HL-60/S4 (cell line): Measurements from ENCODE around the gene CCDC171.
"Not testable (repeated sequence)": the region's sequence is repeated elsewhere in the genome, so short reads cannot be mapped to it uniquely, and the experiment has no call there.

Experiments used
- in situ Hi-C: fragments of 300-500 bp; cut with MboI; formaldehyde crosslinking; loops from 2 replicates; pipeline ENCODE4 v1.14.3; 2022; ENCODE audit warnings: low sequenced_read_pairs

CCDC171 gene

DNA sequence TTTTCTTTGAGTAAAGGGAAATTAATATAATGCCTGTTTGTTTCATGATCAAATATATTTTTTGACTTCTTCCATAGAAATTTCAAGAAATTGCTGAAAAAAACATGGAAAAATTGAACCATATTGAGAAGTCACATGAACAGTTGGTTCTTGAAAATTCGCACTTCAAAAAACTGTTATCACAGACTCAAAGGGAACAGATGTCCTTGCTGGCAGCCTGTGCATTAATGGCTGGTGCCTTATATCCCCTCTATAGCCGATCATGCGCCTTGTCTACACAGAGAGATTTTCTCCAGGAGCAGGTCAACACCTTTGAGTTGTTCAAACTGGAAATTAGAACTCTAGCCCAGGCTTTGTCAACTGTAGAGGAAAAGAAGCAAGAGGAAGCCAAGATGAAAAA, 191.4 kb downstream of the CCDC171 start:
- in situ Hi-C loops = no loop called here

DNA sequence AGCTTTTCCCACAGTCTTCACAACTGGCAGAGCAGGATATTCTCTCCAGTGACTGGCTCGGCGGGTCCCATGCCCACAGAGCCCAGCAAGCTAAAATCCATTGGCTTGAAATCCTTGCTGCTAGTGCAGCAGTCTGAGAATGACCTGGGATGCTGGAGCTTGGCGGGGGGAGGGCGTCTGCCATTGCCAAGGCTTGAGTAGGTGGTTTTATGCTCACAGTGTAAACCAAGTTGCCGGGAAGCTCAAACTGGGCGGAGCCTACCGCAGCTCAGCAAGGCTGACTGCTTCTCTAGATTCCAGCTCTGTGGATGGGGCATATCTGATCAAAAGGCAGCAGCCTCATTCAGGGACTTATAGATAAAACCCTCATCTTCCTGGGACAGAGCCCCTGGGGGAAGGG, 194.1 kb downstream of the CCDC171 start:
- in situ Hi-C loops = no loop called here

DNA sequence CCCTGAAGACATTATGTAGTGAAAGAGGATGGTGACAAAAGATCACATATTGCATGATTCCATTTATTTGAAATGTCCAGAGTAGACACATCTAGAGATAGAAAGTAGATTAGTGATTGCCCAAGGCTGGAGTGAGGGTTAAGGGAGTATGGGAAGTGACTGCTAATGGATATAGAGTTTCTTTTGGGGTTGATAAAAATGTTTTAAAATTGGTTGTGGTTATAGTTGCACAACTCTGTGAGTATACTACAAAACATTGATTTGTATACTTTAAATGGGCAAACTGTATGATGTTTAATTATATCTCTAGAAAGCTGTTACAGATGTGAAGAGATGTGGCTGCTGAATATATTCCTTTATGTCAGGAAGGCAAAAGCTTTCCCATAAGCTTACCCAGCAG, 202.8 kb downstream of the CCDC171 start:
- in situ Hi-C loops = no loop called here

DNA sequence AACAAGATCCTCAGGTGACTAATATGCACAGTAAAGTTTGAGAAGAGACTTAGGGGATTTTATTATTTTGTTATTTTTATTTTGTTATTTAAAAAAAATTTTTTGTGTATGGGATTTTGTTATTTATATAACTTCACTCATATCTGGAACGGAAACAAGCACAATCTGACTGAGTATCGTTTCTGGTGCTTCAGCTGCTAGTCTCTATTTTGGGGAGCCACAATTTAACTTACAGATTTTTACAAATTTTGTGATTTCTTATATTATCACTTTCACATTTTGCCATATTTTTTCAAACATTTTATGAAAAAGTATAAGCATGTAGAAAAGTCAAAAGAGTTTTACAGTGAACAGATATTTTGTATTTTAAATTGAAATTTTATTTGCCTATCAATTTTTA, 208.7 kb downstream of the CCDC171 start:
- in situ Hi-C loops = no loop called here

DNA sequence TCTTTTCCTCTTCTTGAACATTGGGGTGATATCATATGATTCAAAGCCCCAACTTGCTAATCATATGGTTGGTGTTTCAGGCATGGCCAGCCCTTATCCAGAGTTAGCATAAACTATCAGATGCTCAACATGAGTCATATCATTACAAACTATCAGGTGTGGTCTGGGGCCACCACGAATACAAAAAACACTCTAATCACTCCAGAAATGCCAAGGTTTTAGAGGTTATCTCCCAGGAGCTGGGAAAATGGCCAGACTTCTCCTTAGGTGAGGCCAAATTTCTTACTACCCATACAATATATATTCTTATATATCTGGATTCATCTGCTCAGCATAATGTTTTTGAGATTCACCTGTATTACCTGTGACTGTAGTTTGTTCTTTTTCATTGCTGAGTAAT, 210.5 kb downstream of the CCDC171 start:
- in situ Hi-C loops = no loop called here

DNA sequence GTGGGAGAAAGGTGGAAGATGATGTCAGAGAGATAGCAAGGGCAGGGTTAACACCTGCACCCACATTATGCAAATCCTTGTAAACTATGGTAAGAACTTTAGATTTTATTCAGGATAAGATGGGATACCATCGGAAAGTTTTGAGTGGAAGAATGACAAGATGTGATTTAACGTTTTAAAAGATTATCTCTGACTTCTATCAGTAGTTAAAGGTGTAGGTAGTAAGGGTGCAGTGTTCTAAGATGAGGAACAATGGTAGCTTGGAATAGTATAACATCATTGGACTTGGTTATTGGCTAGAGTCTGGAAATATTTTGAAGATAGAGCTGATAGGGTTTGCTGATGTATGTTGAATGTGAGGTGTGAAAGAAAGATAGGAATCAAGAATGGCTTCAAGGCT, 211.3 kb downstream of the CCDC171 start:
- in situ Hi-C loops = no loop called here

DNA sequence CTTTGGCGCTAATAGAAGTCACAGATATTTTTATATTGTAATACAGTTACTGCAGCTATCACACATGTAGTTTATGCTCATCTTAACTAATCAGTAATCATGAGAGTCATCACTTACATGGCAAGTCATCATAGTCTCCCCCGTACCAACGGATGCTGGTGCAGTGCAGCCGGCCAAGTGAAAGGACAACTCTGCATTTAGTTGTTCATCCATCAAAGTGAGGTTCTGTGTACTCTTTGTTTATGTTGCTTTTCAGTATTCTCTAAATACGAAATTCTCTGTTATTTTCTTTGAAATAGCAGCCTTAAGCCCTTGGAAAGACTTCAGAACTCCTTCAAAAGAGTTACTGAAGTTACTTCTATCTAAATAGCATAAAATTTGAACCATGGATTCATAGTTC, 216.7 kb downstream of the CCDC171 start:
- in situ Hi-C loops = no loop called here

DNA sequence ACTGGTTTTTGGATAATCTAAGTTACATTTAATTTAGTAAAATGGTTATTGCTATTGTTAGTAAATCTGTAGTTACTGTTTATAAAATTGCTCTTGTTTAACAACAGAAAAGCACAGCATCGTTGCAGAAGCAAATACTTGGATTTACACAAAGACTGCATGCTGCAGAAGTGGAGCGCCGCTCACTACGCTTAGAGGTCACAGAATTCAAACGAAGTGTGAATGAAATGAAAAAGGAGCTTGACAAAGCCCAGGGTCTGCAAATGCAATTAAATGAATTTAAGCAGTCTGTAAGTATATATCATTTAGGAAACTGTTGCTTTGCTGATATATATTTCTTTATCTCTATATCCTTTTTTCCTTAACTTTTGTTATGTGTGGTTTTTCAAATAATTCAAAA, 226.0 kb downstream of the CCDC171 start:
- in situ Hi-C loops = no loop called here

DNA sequence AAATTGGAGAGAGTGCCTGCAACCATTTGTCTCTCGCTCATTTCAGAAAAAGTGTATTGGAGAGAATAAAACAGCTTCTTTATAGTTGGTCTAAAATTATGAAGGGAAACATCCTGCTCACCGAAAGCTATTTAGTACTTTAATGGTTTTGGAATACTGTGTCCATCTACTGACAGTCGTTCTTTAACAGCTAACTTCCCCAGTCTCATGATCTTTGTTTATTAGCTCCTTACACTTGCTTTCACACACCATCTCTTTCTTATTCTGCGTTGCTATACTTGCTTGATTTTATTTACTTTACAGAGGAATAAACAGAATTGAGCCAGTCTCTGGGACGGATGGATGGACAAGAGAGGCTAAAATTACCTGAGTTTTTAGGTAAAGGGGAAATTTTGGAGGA, 229.3 kb downstream of the CCDC171 start:
- in situ Hi-C loops = no loop called here

DNA sequence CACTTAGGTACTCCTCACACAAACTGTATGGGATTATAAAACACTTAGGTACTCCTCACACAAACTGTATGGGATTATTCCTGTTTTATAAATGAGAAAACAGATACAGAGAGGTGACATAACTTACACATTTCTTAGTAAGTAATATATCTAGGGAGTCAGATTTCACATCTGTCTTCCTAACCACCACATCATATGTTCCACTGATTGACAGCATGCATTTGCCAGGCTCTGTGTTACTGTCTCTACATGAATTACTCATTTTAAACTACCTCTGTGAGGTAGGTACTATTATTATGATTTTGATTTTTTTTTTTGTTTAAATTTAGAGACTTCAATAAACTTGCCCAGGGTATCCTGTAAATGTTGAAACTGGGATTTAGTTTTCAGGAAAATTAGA, 232.7 kb downstream of the CCDC171 start:
- in situ Hi-C loops = no loop called here

DNA sequence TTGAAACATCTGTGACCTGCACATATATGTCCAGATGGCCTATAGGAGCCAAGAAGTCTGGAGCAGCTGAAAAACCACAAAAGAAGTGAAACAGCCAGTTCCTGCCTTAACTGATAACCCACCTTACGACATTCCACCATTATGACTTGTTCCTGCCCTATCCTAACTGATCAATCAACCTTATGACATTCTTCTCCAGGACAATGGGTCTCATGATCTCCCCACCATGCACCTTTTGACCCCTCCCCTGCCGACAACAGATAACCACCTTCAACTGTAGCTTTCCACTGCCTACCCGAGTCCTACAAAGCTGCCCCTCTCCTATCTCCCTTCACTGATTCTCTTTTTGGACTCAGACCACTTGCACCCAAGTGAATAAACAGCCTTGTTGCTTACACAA, 233.8 kb downstream of the CCDC171 start:
- in situ Hi-C loops = no loop called here

DNA sequence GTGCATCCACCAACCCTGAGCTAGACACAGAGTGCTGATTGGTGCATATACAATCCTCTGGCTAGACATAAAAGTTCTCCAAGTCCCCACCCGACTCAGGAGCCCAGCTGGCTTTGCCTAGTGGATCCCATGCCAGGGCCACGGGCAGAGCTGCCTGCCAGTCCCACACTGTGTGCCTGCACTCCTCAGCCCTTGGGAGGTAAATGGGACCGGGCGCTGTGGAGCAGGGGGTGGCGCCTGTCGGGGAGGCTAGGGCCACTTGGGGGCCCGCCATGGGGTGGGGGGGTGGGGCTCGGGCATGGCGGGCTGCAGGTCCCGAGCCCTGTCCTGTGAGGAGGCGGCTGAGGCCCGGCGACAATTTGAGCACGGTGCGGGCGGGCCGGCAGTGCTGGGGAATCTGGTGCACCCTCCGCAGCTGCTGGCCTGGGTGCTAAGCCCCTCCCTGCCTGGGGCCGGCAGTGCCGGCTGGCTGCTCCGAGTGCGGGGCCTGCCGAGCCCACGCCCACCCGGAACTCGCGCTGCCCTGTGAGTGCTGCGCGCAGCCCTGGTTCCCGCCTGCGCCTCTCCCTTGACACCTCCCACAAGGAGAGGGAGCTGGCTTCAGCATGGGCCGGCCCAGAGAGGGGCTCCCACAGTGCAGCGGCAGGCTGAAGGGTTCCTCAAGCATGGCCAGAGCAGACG, 257.5 kb downstream of the CCDC171 start:
- in situ Hi-C loops = not testable (repeated sequence)

DNA sequence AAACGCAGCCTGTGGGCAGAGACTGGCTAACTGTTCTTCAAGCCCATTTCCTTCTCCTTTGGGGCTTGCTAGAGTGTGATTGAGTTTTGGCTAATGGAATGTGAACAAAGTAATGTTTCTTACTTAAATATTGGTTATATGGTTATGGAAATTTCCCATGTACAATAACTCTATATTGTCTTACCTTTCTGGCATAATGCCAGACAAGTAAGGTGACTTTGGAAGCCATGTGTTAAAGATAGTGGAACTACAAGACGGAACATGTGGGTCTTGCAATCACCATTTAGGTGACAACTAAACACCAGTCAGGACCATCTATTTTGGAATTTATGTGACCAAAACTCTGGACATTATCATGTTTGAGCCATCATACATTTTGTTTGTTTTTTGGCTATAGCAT, 260.2 kb downstream of the CCDC171 start:
- in situ Hi-C loops = no loop called here

DNA sequence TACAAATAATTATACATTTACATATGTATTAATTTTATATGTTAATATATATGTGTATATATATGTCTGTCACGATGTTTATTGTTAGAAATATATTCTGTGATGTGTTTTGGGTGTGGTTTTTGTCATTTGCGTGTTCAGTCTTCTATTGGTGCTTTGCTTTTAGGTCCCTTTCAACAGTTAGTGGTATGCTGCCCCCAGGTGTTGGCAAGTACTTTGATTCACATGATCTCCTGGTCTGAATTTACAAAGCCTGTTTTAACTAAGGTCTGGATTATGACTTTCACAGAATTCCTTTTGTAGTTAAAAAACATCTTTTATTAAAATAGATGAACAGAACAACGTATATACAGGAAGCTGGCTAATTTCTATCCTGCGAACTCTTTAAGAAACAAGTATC, 271.5 kb downstream of the CCDC171 start:
- in situ Hi-C loops = no loop called here

DNA sequence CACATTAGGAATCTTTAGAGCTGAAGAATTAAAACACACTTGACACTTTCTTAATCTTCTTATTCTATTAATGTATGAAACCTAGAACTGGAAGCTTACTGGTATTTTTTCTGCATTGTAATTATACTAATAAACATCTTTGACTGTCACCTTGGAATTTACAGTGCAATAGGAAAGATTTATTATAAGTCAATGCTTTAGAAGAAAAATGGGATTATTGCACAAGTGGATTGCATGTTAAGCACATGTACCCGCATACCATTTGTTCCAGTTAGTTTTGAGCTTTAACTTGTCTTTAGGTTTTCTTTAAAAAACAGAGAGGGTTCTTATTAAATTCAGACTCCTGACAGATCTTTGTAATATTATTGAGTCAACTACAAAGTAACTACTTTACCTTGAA, 278.5 kb downstream of the CCDC171 start:
- in situ Hi-C loops = no loop called here

DNA sequence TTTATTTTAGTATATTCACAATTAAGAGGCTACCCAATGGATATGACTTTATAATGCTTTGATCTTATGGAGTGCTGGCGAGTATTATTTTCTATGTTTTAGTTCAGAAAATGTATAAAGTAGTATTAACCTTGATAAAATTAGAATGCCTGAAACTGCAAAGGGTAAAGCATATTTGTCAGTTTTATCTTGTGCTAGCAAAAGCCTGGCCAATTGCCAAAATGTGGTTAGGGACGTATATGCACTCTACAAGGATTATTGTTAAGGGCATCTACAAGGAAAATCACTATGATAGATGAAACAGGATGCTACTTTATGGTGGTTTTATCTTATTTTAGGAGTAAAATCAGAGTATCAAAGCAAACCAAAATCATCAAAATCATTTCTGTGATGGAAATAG, 281.7 kb downstream of the CCDC171 start:
- in situ Hi-C loops = no loop called here

DNA sequence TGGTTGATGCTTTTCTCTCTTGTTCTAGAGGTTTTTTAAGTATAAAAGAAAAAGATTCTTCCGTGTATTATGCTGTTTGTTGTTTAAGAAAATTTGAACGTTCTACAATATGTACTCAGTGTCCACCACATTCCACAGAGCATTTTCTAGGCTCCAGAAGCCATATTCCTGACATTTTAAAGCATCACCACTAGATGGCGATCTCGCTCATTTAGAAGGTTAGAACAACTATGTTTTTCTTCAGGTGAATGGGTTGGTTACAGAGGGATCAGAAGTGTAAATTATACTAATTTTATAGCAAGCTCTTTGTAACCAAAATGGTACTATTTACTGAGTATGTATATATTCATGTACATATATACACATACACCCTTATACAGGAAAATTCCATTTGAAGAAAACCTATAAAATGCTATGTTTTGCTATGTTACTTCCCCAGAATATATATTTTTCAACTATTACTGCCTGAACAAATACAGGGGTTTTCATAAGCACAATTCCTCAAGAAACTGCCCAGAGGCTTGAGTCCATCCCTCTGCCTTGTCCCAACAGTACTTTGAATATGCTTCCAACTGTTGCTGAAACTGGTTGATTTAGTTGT, 284.3 kb downstream of the CCDC171 start:
- in situ Hi-C loops = no loop called here

DNA sequence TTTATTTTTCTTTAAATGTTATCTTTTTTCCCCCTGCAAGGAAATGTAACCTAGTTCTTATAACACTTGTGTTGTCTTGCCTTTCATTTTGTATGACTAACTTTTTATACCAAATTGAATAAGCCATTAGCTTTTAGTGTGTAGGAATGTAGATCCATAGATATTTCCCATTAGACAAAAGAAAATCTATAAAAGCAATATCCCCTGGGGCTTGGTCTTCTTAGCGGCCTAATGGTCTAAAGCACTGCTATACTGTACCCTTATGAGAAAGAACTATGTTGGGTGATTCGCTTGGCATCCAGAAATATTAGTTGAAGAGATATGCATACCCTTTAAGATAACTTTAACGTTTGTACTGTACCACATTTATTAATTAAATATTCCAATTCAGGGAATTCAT, 289.2 kb downstream of the CCDC171 start:
- in situ Hi-C loops = no loop called here

DNA sequence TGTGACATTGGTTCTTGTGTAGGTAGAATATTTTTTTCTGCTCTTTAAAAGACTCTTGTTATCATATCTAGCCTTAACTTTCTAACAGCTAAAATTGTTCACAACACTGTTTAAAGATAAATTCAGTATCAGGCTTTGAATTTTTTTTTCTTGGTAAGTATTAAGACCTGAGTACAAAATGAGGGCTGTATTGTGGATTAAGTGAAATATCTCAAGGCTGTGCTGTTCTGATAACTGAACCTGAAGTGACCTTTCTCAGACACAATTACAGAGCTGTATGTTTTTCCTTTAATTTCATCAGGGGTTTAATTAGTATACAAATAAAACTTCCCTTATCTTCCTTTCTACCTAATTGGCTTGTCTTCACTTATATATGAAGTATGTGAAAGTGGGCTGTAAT, 290.5 kb downstream of the CCDC171 start:
- in situ Hi-C loops = no loop called here

DNA sequence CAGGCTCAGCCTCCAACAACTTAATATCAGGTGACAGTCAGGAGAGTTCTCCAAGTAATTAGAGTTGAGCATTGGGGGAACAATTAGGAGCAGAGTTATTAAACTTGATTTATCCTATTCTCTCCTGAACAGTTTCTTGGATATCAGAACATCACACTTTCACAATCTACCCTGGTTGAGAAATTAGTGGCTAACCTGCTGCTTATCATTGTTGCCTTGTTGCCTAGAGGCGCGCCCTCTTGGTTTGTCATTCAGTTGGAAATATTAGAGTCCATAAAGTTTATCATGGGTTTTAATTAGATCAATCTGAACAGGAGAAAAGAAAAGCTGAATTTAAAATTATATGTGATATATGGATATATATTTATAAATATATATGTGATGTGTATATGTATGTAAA, 291.1 kb downstream of the CCDC171 start:
- in situ Hi-C loops = no loop called here

DNA sequence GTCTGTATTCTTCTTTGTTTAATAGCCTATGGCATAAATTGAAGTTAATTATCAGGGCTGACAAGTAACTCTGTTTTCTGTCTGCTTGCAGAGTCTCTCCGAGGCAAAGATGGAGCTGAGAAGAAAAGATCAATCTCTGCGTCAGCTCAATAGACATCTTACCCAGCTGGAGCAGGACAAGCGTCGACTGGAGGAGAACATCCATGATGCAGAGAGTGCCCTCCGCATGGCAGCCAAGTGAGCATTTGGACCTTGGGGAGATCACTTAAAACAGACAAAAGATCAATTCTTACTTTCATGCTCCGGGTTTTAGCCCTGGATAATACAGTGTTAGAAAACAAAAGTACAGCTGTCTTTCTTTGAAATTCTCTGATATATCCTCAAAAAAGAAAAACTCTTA, 293.8 kb downstream of the CCDC171 start:
- in situ Hi-C loops = no loop called here

DNA sequence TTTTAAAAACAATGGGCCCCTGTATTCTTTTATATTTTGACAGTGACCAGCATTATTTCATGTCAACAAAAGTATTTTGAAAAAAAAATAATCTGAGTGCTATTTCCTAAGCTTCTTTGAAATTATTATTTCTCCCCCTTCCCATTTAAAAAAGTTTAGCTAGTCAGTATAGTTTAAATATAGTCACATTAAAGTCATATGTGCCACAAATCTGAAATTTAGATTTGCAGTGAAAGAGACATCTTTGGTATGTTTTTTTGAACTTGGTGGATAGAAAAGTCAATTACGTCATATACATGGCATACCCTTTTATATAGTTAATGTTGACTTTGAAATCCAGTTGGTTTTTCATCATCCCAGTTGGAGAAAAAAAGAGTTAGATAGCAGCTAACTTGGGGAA, 297.0 kb downstream of the CCDC171 start:
- in situ Hi-C loops = no loop called here

DNA sequence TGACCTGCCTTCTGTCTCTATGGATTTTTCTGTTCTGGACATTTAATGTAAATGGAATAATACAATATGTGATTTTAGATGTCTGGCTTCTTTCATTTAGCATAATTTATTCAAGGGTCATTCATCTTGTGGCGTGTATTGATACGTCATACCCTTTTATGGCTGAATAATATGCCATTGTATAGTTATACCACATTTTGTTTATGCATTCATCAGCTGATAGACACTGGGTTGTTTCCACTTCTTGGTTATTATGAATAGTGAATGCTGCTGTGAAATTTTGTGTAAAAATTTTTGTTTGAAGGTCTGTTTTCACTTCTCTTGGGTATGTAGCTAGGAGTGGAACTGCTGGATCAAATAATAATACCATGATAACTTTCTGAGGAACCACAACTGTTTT, 298.9 kb downstream of the CCDC171 start:
- in situ Hi-C loops = no loop called here
